ENCODE measurements around the gene RPF1.
"Not testable (repeated sequence)": the region's sequence is repeated elsewhere in the genome, so short reads cannot be mapped to it uniquely, and the experiment has no call there.

The RPF1 gene

GRCh38 chr1:84504580-84505492, 25.8 kb downstream of the RPF1 start:
- no peaks in the 10 kb centered on the region for H3K27me3 ChIP-seq (ENCODE audit: control insufficient read depth, insufficient read depth, low read length)
- H3K4me3 ChIP-seq (ENCODE audit: low read depth, low read length): peak overlapping the region; percentile 93
- H3K4me2 ChIP-seq (ENCODE audit: low read length): peak overlapping the region; percentile 88
- H3K27ac ChIP-seq: peak overlapping the region; percentile 86
- H3K9ac ChIP-seq: no peak overlapping the region
- H3K79me2 ChIP-seq: peaks cover 2% of the 10 kb centered on the region
- no peaks in the 10 kb centered on the region for H3K36me3 ChIP-seq (ENCODE audit: control insufficient read depth, insufficient read depth, low read length)
- no peak for TF ChIP-seq CTCF (IDR thresholded peaks at IDR 0.05)
- peak overlapping the region; percentile 87 for H2AFZ ChIP-seq
- H3K9me3 ChIP-seq (ENCODE audit: control insufficient read depth, low read length): no peaks in the 10 kb centered on the region
- H3K4me1 ChIP-seq: peaks cover 4% of the 10 kb centered on the region

- H3K9ac ChIP-seq: no peak overlapping the region
- peaks cover 2% of the 10 kb centered on the region for H3K79me2 ChIP-seq
- H2AFZ ChIP-seq: peak overlapping the region; percentile 87
- no peaks in the 10 kb centered on the region for H3K9me3 ChIP-seq (ENCODE audit: control insufficient read depth, low read length)
- no peaks in the 10 kb centered on the region for H3K27me3 ChIP-seq (ENCODE audit: control insufficient read depth, insufficient read depth, low read length)
- peak overlapping the region; percentile 88 for H3K4me2 ChIP-seq (ENCODE audit: low read length)
- H3K27ac ChIP-seq: peak overlapping the region; percentile 86
- peak overlapping the region; percentile 93 for H3K4me3 ChIP-seq (ENCODE audit: low read depth, low read length)
- H3K4me1 ChIP-seq: peaks cover 4% of the 10 kb centered on the region
- no peak for TF ChIP-seq CTCF (IDR thresholded peaks at IDR 0.05)
- H3K36me3 ChIP-seq (ENCODE audit: control insufficient read depth, insufficient read depth, low read length): no peaks in the 10 kb centered on the region
Observed at GRCh38 chr1:84505493-84506001, 26.5 kb downstream of the RPF1 start.

- Histone ChIP-seq H3K9ac (no peak within 1 kb of the TSS), H3K27ac (peak within 1 kb of the TSS; percentile 86), H3K9me3 (ENCODE audit: control insufficient read depth, low read length) (no peaks in the 10 kb centered on the region), H3K4me1 (peaks cover 4% of the 10 kb centered on the region), H3K4me2 (ENCODE audit: low read length) (peak within 1 kb of the TSS; percentile 88), H3K79me2 (peaks cover 2% of the 10 kb centered on the region), H3K27me3 (ENCODE audit: control insufficient read depth, insufficient read depth, low read length) (no peaks in the 10 kb centered on the region), H3K36me3 (ENCODE audit: control insufficient read depth, insufficient read depth, low read length) (no peaks in the 10 kb centered on the region), H3K4me3 (ENCODE audit: low read depth, low read length) (peak within 1 kb of the TSS; percentile 93), H2AFZ (peak within 1 kb of the TSS; percentile 87)
- TF ChIP-seq CTCF (IDR thresholded peaks at IDR 0.05): no peak
Observed at GRCh38 chr1:84506002-84506728, 27.1 kb downstream of the RPF1 start, which contains the start of the genes GNG5 and SPATA1. GNG5 (minus strand) TSS chr1:84506581; CDS start chr1:84506091, 490 bp downstream. SPATA1 (plus strand) TSS chr1:84506386; CDS start chr1:84516360, 9,974 bp downstream.

DNA sequence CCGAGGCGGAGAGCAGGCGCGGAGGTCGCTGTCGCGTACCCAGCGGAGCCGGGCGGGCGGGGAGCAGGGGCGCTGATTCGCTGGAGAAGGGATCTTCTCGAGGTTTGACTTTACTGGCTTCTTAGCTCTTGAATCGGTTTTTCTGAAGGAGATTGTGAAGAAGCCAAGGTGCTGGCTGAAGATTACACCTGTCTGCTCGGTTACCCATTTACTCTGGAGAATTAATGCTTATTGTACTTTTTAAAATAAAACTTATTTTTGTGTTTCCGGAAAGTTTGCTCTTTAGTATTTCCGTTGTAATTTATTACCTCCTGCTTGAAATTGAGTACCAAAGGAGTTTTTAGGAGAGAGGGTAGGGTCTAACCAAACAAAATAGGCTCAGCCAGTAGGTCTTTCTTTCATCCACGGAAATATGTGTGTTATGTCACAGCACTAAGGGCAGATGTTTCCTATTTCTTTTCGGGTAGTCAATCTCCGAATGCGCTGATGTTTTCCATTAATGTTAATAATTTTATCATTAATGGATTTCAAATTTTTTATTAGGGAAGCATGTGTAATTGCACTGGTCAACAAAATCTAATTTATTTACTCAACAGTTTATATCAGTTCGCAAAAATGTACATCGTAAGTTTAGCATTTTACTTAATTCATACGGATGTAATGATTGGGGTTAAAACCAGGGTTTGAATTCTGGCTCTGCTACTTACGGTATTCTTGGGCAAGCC, 27.8 kb downstream of the RPF1 start:
- peaks cover 4% of the 10 kb centered on the region for H3K4me1 ChIP-seq

DNA sequence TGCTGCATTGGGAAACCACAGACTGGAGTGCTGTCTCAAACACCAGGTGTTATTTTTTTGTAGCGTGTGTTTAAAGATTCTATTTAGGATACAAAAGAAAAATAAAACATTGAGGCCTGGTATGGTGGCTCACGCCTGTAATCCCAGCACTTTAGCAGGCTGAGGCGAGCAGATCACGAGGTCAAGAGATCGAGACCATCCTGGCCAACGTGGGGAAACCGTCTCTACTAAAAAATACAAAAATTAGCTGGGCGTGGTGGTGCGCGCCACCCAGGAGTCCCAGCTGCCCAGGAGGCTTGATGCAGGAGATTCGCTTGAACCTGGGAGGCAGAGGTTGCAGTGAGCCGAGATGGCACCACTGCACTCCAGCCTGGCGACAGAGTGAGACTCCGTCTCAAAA, 28.8 kb downstream of the RPF1 start:
- H3K9ac ChIP-seq: not testable (repeated sequence)

More for the DNA sequence above, 27.8 kb downstream of the RPF1 start:
- no peak overlapping the region for H3K9ac ChIP-seq
- peak overlapping the region; percentile 86 for H3K27ac ChIP-seq
- peak overlapping the region; percentile 87 for H2AFZ ChIP-seq
- no peaks in the 10 kb centered on the region for H3K36me3 ChIP-seq (ENCODE audit: control insufficient read depth, insufficient read depth, low read length)
- H3K4me3 ChIP-seq (ENCODE audit: low read depth, low read length): peak overlapping the region; percentile 93
- H3K9me3 ChIP-seq (ENCODE audit: control insufficient read depth, low read length): no peaks in the 10 kb centered on the region
- H3K27me3 ChIP-seq (ENCODE audit: control insufficient read depth, insufficient read depth, low read length): no peaks in the 10 kb centered on the region
- H3K79me2 ChIP-seq: peaks cover 2% of the 10 kb centered on the region
- no peak for TF ChIP-seq CTCF (IDR thresholded peaks at IDR 0.05)
- H3K4me2 ChIP-seq (ENCODE audit: low read length): peak overlapping the region; percentile 88

More for the DNA sequence above, 28.8 kb downstream of the RPF1 start:
- H3K36me3 ChIP-seq (ENCODE audit: control insufficient read depth, insufficient read depth, low read length); H3K9me3 ChIP-seq (ENCODE audit: control insufficient read depth, low read length); H3K4me1 ChIP-seq; H2AFZ ChIP-seq; H3K79me2 ChIP-seq; H3K27ac ChIP-seq; H3K27me3 ChIP-seq (ENCODE audit: control insufficient read depth, insufficient read depth, low read length); H3K4me3 ChIP-seq (ENCODE audit: low read depth, low read length); H3K4me2 ChIP-seq (ENCODE audit: low read length): not testable (repeated sequence)

All from parathyroid adenoma (tissue), 2 donors.